ENCODE data around the gene TCEAL7.
"Not testable (repeated sequence)": the region's sequence is repeated elsewhere in the genome, so short reads cannot be mapped to it uniquely, and the experiment has no call there.

TCEAL7 gene, protein sequence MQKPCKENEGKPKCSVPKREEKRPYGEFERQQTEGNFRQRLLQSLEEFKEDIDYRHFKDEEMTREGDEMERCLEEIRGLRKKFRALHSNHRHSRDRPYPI

DNA sequence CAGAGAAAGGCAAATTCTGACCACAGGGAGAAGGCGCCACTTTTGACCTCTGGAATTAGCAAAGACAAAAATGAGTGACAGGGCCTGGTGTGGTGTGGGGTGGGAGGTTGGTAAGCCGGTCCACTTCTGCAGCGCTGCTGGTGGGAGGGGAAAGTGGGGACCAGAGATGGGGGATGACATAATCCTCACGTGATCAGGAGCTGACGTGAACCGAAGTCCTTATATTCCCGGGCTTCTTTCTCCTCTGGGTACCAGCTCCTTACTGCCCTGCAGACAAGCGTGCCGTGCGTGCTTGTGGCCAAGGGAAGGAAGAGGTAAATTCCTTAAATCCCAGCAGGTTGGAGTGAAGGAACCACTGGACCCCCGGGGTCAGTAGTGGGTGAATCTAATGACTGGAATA is at the start of gene TCEAL7:
Gene TCEAL7, plus strand, starts transcription at position 249 of the 400 bp plus-strand sequence. CDS start 1,165 bp downstream, outside the sequence.
- no peak for DNase-seq

DNA sequence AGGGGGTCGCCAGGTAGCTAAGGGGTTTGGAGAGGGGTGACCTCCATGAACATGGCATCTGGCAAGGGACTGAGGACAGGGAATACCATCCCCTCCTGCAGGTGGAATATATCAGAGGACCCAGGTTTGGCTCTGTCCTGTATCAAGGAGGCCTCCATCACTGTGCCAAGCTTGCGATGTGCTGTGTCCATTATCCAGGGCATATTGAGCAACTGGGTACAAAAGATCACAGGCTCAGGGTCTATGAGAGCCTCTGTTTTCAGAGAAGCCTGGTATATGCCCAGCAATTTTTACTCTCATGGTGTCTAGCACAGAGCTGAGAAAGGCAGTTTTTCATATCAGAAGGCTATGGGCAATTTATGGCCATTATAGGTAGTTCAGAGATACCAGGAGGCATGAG is 36.9 kb upstream of the TCEAL7 start:
- no peak for DNase-seq

DNA sequence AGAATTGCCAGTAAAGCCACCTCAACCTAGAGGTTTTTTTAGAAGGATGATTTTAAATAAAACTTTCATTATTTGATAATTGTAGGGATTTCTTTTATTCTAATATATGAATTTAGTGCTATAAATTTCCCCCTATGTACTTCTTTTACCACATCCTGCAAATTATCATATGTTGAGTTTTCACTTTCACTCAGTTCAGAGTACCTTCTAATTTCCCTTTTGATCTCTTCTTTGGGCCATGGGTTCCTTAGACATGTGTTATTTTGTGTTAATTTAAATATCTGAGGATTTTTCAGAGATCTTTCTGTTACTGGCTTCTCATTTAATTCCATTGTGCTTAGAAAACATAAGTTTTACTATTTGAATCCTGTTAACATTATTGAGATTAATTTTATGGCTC is 25.3 kb upstream of the TCEAL7 start:
- no peak for DNase-seq

DNA sequence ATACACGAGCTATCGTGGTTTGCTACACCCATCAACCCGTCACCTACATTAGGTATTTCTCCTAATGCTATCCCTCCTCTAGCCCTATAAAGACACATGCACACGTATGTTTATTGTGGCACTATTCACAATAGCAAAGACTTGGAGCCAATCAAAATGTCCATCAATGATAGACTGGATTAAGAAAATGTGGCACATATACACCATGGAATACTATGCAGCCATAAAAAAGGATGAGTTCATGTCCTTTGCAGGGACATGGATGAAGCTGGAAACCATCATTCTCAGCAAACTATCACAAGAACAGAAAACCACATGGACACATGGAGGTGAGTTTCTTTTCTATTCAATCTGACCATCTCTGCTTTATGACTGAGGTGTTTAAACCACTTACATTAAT is 24.4 kb upstream of the TCEAL7 start:
- not testable (repeated sequence) for DNase-seq

DNA sequence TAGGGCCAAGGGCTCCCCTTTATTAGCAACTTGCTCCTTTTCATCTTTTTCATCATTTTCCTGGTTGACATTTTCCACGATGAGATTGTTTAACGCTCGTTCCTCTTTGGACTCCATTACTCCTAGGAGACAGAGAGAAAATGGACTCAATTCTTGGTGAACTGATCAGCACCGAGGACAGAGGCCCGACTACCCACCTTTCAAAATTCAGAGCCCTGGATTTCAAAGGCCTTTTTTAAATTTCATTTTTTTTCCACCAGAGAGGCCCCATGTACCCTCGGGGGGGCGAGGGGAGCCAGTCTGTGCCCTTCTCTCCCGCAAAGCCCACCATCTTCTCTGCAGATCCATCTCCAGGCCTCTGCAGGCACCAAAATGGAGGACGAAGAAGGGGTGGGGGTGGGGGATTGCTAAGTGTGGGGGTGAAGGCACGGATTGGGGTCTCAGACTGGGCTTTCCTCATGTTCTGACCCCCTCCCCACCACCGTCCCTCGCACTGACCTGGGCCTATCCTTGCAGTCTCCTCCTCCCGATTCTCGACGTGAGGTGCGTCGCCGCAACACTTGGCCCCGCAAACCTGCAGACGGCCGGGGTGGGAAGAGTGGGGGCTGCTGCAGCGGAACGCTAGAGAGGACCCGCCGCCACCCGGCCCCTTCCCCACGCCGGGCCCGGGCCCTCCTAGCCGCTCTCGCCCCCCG is 20.0 kb upstream of the TCEAL7 start:
- no peak for DNase-seq

DNA sequence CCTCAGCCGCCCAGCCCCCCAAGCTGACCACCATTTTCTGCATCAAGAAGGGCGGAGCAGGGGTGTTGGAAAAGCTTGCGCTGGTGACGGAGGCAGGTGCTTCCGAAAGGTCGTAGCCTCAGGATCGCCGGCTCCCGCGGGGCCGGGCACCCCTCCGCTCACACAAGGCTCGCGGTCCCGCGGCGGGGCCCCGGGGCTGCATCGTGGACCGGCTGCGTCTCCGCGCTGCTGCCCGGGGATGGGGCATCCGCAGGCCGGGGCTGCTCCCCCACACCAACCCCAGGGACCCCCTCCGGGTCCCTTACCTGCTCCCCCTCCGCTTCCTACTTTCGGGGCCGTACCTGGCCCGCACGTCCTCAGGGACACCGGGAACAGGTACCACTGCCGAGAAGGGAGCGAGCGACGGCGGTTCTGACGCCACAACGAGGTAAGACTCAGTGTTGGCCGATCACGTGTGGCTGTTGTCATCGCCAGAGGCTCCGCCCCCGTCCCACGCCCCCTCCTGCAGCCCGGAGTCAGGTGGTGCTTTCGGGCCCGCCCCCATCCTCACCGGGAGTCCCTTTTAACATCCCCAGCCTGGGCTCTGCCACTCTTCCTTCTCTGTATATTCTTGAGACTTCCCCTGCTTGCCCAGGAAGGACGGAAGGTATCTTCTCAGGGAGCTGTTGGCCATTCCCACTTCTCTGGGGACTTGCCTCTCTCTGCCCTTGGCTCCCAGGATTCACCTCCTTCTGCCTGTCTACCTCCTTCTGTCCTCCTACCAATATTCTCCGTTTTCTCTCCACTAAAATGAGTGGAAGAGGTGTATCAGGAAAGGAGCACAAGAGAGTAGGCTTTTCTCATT is 19.3 kb upstream of the TCEAL7 start, which contains the start of gene BEX2:
Gene BEX2, minus strand, starts transcription at position 436 of the 844 bp plus-strand sequence. CDS start 1,014 bp downstream, outside the sequence.
- DNase-seq = peak; percentile 85

DNA sequence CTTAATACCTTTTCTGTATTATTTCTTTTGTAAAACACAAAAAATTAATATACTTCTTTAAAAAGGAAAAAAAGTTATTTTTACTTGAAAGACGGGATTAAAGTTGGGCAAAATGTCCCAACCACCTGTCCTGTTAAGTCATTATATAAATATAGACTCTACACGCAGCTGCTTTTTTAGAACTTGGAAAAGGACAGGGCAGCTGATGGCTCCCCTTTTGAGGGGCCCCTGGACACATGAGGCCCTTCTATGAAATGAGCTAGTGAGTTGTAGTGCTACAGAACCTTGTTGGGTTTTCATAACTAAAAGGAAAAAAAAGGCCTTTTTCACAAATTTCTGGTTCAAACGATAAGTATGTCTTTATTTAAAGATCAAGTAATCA is 18.6 kb upstream of the TCEAL7 start:
- no peak for DNase-seq

DNA sequence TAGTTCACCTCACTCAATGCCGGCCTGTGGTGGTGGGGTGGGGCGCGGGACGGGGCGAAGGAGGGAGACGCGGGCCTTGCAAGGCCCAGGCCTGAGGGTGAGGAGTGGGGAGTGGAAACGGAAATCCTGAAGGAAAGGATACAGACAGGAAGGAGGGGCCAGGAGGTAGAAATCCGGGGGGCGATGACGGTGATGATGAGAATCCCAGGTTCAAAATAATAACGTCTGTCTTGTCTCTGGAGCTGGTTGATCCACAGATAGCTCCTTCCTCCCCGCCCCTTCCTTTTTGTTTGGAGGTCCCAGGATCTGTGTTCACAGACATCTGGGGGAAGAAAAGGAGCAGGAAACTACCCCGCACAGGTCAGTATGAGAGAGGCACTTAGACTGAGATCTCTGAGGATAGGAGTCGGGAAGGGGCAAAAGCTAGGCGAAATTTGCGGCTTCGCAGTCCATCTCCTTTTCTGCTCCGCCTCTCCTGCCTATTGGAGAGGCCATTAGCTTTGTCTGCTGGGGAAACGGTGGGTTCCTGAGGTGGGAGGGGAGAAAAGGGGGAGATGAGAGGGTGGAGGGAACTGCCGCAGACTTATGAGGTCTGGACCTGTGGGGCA is 746 bp downstream of the TCEAL7 start:
- no peak for DNase-seq

DNA sequence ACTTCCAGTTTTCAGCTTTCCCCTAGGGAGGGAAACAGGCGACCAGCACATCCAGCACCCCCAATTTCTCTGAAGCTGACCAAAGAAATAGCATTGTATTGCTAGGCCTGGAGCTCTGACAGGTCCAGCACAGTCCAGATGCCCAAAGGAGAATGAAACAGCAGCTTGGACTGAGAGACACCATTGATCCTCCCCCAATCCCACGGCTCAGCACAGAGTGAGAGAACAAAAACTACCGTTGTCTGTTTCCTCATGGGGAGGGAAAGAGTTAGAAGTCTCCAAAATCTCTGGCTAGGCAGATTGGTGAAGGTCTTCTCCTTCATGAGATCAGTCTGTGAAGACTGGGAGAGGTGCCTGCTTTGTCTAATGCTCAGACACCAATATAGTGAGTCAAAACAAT is 8.6 kb downstream of the TCEAL7 start:
- DNase-seq = no peak

DNA sequence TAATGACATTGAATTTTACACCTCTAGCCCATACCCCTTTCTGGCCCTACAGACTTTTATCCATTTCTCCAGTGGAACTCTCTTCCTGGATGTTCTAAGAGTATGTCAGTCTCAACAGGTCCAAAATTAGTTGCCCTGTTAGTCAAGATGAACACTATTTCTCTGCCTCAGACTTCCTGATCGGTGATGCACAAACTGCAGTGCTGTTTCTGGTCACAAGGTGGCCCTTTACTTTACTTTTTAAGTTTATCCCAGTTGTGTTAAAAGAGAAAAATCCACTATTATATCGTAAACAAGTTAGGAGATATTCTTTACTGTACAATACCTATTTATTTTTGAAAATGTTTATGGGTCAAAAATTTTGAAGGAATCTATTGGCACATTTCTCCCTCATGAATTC is 13.1 kb downstream of the TCEAL7 start:
- peak; percentile 27 for DNase-seq

DNA sequence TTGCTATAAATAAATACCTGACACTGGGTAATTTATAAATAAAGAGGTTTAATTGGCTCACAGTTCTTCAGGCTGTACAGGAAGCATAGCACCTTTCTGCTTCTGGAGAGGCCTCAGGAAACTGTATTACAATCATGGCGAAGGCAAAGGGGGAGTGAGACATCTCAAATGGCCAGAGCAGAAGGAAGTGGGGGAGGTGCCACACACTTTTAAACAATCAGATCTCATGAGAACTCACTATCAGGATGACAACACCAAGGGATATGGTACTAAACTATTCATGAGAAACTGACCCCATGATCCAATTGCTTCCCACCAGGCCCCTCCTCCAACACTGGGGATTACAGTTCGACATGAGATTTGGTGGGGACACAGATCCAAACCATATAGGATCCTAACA is 14.6 kb downstream of the TCEAL7 start:
- DNase-seq = no peak

DNA sequence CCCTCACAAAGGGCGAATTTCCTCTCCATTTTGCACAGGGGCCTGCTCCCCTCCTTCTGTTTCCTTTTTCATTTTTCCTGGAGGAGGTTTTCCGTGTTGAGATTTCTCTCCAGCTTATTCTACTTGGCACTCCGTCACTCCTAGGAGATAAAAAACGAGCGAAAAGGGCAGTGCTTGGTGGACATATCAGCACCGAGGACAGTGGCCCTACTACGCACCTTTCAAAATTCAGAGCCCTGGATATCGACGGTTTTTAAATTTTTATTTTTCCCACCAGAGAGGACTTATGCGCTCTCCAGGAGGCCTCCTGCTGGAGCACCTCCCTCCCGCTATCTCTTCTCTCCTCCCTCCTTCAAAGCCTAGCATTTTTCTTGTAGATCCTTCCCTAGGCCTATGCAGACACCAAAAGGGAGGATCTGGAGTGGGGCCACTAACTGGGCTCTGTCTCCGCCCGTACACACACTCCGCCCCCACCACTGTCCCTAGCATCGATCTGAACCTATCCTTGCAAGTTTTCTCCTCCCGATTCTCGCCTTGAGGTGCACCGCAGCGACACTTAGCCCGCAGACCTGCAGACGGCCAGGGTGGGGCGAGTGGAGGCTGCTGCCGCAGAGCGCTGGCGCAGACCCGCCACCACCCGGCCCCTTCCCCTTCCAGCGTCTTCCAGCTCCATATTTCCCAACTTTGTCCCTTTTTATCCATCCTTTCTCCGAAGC is 17.8 kb downstream of the TCEAL7 start:
- no peak for DNase-seq

DNA sequence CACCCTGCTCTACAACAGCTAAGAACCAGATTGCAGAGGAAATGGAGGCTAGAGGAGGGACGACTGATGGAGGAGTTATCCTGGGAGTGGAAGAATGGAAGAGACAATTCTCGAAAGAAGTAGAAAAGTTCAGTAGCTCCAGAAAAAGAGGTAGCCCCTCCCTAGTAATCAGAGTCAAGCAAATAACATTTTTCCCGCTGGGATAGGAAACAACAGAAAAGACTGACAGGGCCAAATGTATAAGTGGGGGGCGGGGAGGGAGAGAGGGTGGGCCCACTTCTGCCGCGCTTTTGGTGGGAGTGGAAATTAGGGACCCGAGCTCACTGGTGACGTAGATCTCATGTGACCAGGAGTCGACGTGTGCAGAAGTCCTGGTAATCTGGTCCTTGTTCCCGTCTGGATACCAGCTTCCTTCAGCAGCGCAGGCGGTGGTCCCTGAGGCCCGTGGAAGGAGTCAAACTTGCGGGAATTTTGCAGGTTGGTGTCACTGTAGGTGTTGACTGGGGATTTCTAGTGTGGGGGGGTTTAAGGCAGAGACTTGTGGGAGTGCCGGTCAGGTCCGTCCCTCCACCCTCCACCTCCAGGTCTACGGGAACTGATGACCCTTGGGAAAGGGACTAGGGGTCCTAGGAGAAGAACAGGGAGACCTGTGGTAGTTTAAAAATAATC is 26.2 kb downstream of the TCEAL7 start, which contains the start of gene TCEAL9:
Gene TCEAL9, plus strand, starts transcription at position 377 of the 669 bp plus-strand sequence. CDS start 1,179 bp downstream, outside the sequence.
- no peak for DNase-seq

DNA sequence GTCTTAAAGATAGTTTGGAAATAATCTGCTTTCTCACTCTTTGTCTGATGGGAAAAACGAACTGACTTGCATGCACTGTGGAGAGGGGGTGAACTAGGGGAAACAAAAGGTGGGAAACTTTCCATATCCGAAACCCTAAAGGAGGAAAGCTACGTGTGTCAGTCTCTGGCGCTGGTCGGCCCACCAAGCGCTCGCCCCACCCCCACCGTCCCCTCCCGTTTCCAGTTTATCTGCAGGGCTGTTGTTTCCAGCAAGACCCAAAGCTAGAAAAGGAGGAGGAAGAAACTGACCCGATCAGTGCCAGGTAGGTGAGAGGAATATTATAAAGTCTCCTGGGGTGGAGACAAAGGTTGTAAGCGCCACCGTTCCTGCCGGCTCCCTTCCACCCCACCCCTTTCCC is 26.8 kb downstream of the TCEAL7 start:
- no peak for DNase-seq

DNA sequence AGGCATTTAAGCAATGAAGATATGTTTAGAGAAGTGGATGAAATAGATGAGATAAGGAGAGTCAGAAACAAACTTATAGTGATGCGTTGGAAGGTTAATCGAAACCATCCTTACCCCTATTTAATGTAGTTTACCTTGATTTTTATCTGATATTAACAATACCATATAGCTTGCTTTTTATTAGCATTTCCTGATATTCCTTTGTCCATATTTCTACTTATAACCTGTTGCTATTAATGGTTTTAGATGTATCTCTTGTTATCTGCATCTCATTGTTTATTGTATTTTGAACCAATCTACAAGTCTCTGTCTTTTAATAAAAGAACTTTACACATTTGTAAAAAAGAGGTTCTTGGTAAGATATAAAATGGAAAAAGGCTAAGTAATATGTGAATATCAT is 27.8 kb downstream of the TCEAL7 start:
- no peak for DNase-seq

DNA sequence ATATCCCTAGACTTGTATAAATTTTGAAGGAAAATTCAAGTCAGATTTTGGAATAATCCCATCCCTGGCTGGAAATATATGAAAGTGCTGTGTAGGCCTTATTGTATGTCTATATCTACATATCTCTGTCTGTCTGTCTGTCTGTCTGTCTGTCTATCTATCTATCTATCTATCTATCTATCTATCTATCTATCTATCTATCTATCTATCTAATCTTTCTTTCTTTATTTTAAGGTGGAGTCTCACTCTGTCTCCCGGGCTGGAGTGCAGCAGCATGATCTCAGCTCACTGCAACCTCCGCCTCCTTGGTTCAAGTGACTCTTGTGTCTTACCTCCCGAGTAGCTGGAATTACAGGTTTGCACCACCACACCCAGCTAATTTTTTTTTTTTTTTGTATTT is 29.6 kb downstream of the TCEAL7 start:
- not testable (repeated sequence) for DNase-seq

DNA sequence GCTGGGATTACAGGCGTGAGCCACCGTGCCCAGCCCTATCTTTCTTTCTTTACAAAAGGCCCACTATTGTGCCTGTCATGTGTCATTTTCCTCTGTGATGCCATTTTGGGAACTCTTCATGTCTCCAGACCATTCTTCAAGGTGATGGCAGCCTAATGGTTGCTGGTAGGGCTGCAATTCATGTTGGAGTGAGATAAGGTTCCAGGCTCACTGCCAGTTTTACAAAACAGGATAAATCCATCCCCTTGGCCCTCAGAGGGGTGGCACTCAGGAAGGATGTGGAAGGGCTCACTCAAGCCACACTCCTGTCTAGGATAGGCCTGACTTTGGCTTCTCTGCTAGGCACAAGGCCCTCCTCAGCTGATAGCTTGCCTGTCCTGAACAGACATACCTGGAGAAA is 30.1 kb downstream of the TCEAL7 start:
- no peak for DNase-seq

DNA sequence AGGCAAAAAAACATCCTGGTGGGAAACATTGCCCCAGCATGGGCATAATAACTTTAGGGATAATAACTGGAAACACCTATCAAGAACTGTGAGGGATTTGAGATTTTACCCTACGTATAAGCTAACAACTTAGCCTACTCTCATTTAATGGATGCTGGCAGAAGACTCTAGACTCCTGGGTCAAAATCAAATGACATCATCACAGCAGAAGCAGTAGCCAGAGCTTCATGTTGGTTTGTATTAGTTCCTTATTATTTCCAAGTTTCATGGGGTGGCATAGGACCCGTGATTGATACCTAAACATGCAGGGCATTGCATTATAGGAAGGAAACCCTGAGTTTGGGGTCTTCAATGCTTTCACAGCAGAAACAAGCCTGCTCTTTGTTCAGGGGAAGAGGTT is 30.9 kb downstream of the TCEAL7 start:
- DNase-seq = no peak

DNA sequence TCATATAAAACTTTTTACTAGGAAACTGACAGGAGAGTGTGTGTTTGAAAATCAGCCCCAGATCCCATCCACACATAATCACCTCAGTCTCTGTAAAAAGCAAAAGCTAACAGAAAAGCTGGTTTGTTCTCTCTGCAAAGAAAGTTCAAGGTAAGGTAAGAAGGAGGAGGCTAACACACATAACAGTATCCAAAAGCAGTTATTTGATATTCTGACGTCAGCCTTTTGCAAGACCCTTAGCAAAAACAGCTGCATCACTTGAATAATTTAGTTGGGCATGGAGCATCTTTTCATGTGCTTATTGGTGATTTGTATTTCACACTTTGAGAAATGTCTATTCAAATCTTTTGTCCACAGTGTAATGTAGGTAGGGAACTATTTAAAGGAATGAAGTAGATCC is 31.8 kb downstream of the TCEAL7 start:
- no peak for DNase-seq

DNA sequence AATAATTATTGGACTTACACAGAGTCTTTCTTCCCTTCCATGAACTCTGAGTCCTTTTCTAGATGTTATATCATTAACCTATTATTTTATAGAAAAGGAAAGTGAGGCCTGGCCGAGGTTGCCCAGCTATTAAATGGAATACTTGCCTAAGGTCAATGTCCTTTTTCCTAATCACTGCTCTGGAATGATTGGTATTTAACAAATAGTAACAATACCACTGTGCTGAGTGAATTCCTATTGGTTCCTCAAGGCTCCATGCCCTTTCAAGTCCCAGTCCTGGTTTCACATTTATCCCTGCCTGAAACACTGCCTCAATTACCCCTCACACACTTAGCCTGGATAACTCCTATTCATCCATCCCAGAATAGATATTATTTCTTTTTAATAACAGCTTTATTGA is 32.4 kb downstream of the TCEAL7 start:
- DNase-seq = no peak

DNA sequence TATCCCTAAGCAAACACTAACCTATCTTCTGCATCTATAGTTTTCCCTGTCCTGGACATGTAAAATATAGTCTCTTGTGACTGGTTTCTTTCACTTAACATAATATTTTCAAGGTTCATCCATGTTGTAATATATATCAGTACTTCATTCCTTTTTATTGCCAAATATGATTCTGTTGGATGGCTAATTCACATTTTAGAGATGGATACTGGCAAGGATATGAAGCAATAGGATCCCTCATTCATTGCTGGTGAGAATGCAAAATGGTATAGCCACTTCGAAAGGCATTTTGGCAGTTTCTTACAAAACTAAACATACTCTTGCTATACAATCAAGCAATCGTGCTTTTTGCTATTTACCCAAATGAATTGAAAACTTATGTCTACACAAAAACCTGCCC is 33.0 kb downstream of the TCEAL7 start:
- DNase-seq = no peak

DNA sequence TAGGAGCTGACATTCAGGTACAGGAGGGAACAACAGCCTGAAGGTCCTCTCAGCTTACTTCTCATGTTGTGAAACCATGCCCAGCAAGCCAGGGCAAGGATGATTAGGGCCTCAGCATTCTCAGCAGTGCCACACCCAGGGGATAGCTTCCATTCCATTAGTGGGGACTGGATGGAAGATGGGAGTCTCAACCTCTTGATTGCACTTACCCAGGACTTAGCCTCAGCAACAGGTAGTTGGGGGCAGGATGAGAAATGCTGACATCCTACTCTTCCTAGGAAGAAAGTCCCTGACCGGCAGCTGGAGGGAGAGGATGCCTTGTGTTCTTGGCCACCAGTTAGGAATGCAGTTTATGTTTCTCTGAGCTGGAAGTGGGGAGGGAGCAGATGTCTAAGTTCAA is 37.5 kb downstream of the TCEAL7 start:
- no peak for DNase-seq
